WTC11 (cell line): Measurements from ENCODE around the gene SKAP1. TPM values are rescaled to one million over a fixed set of nuclear protein-coding genes. Genes with fewer than 3 reads are reported as not detected.

Experiments used
- ATAC-seq: fragments of 200-7000 bp; cut with Tn5 transposase; 2 replicates; pipeline ENCODE4 v1.10.0; 2021; ENCODE audit warnings: mild to moderate bottlenecking, moderate library complexity
- CTCF ChIA-PET: fragments of 300-600 bp; sonication (Branson Sonifier 250); formaldehyde crosslinking; loops from one replicate; lab custom pipeline; 2021; ENCODE audit warnings: antibody characterized with exemption; lab: Charles Lee
- POLR2A ChIA-PET: fragments of 350-600 bp; sonication (Branson Sonifier 250); formaldehyde crosslinking; loops from one replicate; lab custom pipeline; 2021; ENCODE audit warnings: antibody characterized with exemption; lab: Charles Lee
- DNase-seq: peaks from one replicate; pipeline ENCODE4 v3.0.0; 2021; ENCODE audit warnings: low spot score
- H3K27ac Mint-ChIP-seq: 2 replicates; pipeline ENCODE4 v1.8.0; 2021; ENCODE audit warnings: mixed read lengths
- H3K27me3 Mint-ChIP-seq: 2 replicates; pipeline ENCODE4 v1.8.0; 2021; ENCODE audit warnings: low read depth, mild to moderate bottlenecking, moderate library complexity, mixed read lengths
- H3K36me3 Mint-ChIP-seq: 2 replicates; pipeline ENCODE4 v1.8.0; 2021; ENCODE audit warnings: mixed read lengths
- H3K4me1 Mint-ChIP-seq: 2 replicates; pipeline ENCODE4 v1.8.0; 2022; ENCODE audit warnings: mixed read lengths
- H3K4me3 Mint-ChIP-seq: 2 replicates; pipeline ENCODE4 v1.8.0; 2021; ENCODE audit warnings: mild to moderate bottlenecking, moderate library complexity, mixed read lengths
- H3K9me3 Mint-ChIP-seq: 2 replicates; pipeline ENCODE4 v1.8.0; 2021; ENCODE audit warnings: mixed read lengths
- FOXK1 ChIP-seq: sonication (generic); formaldehyde crosslinking; IDR thresholded peaks from 2 replicates; pipeline ENCODE4 v1.8.0; 2022; ENCODE audit warnings: mild to moderate bottlenecking, moderate library complexity, missing genetic modification reagents
- FOXP1 ChIP-seq: sonication (generic); formaldehyde crosslinking; IDR thresholded peaks from 2 replicates; pipeline ENCODE4 v1.8.0; 2022; ENCODE audit warnings: missing genetic modification reagents, mild to moderate bottlenecking, moderate library complexity, borderline replicate concordance
- GABPB1 ChIP-seq: sonication (generic); formaldehyde crosslinking; IDR thresholded peaks from 2 replicates; pipeline ENCODE4 v1.8.1; 2023; ENCODE audit warnings: mild to moderate bottlenecking, missing genetic modification reagents
- NR3C1 ChIP-seq: sonication (generic); formaldehyde crosslinking; conservative IDR thresholded peaks from 2 replicates; pipeline ENCODE4 v1.8.1; 2023; ENCODE audit warnings: low read depth, mild to moderate bottlenecking, missing genetic modification reagents
- ZNF138 ChIP-seq: sonication (generic); formaldehyde crosslinking; conservative IDR thresholded peaks from 2 replicates; pipeline ENCODE4 v1.8.1; 2022; ENCODE audit warnings: mild to moderate bottlenecking, moderate library complexity, missing genetic modification reagents
- total RNA-seq: library from RNA; stranded (reverse); gene quantifications from 3 replicates; pipeline ENCODE4 v1.2.3, GENCODE V29; 2021
- TF ChIP-seq, protein P1 (sequence below): fragments of 250-450 bp; sonication (Bioruptor Pico); IDR thresholded peaks from 2 replicates; pipeline ENCODE4 v1.9.0; 2021; ENCODE audit warnings: mild to moderate bottlenecking, borderline replicate concordance
- TF ChIP-seq, protein P2 (sequence below): sonication (generic); formaldehyde crosslinking; IDR thresholded peaks from 2 replicates; pipeline ENCODE4 v1.8.0; 2022; ENCODE audit warnings: mild to moderate bottlenecking, missing genetic modification reagents
- TF ChIP-seq, protein P3 (sequence below): sonication (generic); formaldehyde crosslinking; IDR thresholded peaks from 2 replicates; pipeline ENCODE4 v1.8.0; 2023; ENCODE audit warnings: missing genetic modification reagents
- TF ChIP-seq, protein P4 (sequence below): sonication (generic); formaldehyde crosslinking; IDR thresholded peaks from 2 replicates; pipeline ENCODE4 v1.8.1; 2022; ENCODE audit warnings: missing genetic modification reagents, borderline replicate concordance
- TF ChIP-seq, protein P5 (sequence below): sonication (generic); formaldehyde crosslinking; IDR thresholded peaks from 2 replicates; pipeline ENCODE4 v1.8.1; 2023; ENCODE audit warnings: mild to moderate bottlenecking, missing genetic modification reagents, borderline replicate concordance

The SKAP1 gene
- total RNA-seq, 1 experiment from 2014 or later, result not detected

DNA sequence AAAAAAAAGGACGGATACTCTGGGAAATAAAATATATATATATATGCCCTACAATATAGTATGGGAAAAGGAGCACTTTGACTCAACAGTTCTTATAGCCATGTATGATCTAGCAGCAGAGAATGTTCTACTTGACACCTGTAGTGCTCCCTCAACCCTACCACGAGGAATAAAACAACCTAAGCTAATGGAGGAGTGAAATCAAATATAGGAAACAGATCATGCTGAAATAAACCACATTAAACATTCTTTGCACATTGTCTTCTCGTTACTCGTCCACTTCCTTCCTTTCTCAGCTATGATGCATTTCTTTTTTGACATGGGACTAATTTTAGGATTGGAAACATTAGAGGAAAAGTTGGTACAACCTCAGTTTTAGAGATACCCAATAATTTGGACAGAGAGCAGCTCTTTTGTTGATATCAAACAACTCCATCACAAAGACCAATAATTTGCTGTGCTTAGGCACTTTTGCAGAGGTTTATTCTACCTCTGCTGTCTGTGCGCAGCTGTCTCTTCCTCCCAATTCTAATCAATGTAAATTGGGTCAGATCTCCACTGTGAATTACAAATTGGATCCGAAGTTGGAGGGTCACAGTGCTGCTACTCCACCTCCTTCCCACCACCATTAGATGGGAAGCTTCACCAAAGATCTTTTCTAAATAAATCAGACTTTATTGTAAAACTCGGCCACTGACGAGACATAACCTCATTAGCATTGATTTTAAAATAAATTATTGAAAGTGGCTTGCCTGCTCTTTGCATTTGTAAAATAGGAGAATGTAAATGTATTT is 256.6 kb downstream of the SKAP1 start (continued):
- TF ChIP-seq, protein P1, sequence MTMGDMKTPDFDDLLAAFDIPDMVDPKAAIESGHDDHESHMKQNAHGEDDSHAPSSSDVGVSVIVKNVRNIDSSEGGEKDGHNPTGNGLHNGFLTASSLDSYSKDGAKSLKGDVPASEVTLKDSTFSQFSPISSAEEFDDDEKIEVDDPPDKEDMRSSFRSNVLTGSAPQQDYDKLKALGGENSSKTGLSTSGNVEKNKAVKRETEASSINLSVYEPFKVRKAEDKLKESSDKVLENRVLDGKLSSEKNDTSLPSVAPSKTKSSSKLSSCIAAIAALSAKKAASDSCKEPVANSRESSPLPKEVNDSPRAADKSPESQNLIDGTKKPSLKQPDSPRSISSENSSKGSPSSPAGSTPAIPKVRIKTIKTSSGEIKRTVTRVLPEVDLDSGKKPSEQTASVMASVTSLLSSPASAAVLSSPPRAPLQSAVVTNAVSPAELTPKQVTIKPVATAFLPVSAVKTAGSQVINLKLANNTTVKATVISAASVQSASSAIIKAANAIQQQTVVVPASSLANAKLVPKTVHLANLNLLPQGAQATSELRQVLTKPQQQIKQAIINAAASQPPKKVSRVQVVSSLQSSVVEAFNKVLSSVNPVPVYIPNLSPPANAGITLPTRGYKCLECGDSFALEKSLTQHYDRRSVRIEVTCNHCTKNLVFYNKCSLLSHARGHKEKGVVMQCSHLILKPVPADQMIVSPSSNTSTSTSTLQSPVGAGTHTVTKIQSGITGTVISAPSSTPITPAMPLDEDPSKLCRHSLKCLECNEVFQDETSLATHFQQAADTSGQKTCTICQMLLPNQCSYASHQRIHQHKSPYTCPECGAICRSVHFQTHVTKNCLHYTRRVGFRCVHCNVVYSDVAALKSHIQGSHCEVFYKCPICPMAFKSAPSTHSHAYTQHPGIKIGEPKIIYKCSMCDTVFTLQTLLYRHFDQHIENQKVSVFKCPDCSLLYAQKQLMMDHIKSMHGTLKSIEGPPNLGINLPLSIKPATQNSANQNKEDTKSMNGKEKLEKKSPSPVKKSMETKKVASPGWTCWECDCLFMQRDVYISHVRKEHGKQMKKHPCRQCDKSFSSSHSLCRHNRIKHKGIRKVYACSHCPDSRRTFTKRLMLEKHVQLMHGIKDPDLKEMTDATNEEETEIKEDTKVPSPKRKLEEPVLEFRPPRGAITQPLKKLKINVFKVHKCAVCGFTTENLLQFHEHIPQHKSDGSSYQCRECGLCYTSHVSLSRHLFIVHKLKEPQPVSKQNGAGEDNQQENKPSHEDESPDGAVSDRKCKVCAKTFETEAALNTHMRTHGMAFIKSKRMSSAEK (CRISPR knock-in tag), result no peak
- no peak for TF ChIP-seq NR3C1 (CRISPR knock-in tag)
- TF ChIP-seq, protein P2, sequence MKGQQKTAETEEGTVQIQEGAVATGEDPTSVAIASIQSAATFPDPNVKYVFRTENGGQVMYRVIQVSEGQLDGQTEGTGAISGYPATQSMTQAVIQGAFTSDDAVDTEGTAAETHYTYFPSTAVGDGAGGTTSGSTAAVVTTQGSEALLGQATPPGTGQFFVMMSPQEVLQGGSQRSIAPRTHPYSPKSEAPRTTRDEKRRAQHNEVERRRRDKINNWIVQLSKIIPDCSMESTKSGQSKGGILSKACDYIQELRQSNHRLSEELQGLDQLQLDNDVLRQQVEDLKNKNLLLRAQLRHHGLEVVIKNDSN (CRISPR knock-in tag), result no peak
- TF ChIP-seq, protein P3, sequence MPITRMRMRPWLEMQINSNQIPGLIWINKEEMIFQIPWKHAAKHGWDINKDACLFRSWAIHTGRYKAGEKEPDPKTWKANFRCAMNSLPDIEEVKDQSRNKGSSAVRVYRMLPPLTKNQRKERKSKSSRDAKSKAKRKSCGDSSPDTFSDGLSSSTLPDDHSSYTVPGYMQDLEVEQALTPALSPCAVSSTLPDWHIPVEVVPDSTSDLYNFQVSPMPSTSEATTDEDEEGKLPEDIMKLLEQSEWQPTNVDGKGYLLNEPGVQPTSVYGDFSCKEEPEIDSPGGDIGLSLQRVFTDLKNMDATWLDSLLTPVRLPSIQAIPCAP (CRISPR knock-in tag), result no peak
- no peak for TF ChIP-seq ZNF138 (CRISPR knock-in tag)
- TF ChIP-seq GABPB1 (CRISPR knock-in tag), result no peak
- no peak for TF ChIP-seq FOXK1 (CRISPR knock-in tag)
- no peak for TF ChIP-seq FOXP1 (CRISPR knock-in tag)
- TF ChIP-seq, all 79 proteins: peak for 0

DNA sequence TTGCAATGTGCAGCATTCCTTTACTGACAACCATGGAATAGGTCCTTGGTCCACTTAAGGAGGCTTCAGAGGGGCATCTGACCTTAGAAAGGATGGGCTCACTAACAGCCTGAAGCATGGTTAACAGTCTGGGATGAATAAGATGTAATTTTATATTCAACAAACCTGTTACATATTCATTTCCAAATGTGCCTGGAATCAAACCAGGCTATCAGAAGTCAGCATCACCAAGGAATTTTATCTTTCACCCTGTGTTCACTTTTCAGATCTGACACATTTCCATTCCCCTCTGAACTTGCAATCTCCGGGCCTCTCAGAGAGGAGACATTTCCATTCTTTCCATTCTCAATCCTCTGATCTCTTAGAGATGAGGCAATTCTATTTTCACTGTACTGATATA is 260.1 kb downstream of the SKAP1 start:
- ChIA-PET POLR2A (no interaction called here), CTCF (no interaction called here)
- DNase-seq, result no peak
- Mint-ChIP-seq H3K27ac (no peak overlapping the region), H3K9me3 (no peaks in the 10 kb centered on the region), H3K4me1 (peaks cover 3% of the 10 kb centered on the region), H3K36me3 (no peaks in the 10 kb centered on the region), H3K27me3 (peaks cover 72% of the 10 kb centered on the region), H3K4me3 (no peak overlapping the region)
- TF ChIP-seq, protein P4, sequence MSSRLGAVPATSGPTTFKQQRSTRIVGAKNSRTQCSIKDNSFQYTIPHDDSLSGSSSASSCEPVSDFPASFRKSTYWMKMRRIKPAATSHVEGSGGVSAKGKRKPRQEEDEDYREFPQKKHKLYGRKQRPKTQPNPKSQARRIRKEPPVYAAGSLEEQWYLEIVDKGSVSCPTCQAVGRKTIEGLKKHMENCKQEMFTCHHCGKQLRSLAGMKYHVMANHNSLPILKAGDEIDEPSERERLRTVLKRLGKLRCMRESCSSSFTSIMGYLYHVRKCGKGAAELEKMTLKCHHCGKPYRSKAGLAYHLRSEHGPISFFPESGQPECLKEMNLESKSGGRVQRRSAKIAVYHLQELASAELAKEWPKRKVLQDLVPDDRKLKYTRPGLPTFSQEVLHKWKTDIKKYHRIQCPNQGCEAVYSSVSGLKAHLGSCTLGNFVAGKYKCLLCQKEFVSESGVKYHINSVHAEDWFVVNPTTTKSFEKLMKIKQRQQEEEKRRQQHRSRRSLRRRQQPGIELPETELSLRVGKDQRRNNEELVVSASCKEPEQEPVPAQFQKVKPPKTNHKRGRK, result no peak
- no peak for TF ChIP-seq FOXP1 (CRISPR knock-in tag)
- TF ChIP-seq, protein P5, sequence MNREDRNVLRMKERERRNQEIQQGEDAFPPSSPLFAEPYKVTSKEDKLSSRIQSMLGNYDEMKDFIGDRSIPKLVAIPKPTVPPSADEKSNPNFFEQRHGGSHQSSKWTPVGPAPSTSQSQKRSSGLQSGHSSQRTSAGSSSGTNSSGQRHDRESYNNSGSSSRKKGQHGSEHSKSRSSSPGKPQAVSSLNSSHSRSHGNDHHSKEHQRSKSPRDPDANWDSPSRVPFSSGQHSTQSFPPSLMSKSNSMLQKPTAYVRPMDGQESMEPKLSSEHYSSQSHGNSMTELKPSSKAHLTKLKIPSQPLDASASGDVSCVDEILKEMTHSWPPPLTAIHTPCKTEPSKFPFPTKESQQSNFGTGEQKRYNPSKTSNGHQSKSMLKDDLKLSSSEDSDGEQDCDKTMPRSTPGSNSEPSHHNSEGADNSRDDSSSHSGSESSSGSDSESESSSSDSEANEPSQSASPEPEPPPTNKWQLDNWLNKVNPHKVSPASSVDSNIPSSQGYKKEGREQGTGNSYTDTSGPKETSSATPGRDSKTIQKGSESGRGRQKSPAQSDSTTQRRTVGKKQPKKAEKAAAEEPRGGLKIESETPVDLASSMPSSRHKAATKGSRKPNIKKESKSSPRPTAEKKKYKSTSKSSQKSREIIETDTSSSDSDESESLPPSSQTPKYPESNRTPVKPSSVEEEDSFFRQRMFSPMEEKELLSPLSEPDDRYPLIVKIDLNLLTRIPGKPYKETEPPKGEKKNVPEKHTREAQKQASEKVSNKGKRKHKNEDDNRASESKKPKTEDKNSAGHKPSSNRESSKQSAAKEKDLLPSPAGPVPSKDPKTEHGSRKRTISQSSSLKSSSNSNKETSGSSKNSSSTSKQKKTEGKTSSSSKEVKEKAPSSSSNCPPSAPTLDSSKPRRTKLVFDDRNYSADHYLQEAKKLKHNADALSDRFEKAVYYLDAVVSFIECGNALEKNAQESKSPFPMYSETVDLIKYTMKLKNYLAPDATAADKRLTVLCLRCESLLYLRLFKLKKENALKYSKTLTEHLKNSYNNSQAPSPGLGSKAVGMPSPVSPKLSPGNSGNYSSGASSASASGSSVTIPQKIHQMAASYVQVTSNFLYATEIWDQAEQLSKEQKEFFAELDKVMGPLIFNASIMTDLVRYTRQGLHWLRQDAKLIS (CRISPR knock-in tag), result no peak
- TF ChIP-seq, protein P2 (CRISPR knock-in tag), result no peak
- no peak for ATAC-seq
